Kidney glomerular epithelial cell (primary cell): Measurements from ENCODE around the gene DHCR24.
A peak's percentile ranks its signal among the peaks of the same experiment; 100 is the strongest.
"Not testable (repeated sequence)": the region's sequence is repeated elsewhere in the genome, so short reads cannot be mapped to it uniquely, and the experiment has no call there.

Experiments used
- DNase-seq: peaks from one replicate; lab custom pipeline; 2025; lab: John Stamatoyannopoulos, UW

Gene DHCR24

DNA sequence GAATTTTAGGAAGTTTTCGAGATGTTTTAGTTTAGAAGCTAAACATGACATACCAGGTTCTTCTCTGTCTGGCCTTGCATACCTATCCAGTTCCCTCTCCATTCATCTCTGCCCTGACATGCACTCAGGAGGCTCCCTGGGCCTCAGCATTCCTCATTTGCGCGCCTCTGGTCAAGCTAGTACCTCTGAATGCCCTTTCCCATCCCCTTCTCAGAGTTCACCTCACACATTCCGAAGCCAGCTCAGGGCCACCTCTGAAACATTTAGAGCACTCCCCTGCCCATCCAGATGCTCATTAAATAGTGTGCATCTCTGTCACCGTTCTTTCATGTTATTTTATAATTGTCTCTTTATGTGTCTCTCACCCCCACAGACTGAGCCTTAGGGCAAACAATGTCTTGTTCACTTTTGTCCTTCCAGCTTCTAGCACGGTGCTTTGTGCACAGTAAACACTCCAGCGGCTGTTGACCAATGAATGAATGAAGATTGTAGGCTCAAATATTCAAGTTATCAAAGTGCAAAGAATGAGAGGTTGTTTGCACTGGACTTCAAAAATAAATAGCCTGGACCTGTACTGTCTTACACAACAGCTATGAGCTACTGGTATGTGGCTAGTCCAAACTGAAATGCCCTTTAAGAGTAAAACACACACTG, 1.2 kb upstream of the DHCR24 start:
- no peak for DNase-seq

DNA sequence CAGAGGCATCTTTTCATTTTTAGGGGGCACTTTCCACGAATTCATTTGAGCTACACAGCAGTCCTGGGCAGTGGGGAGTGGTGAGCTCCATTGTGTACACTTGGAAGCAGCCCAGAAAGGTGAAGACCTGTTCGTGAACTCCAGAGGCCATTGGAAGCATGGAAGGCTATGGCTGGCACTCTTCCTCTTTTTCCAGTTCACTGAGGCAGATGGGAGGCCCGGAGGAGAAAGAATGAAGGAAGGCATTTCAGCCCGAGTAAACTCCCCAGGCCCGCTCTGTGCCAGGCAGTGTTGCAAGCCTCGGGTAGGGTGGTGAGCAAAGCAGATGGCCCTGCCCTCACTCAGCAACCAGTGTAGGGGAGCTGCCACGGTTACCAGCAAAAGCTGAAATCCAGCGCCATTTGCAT, 673 bp upstream of the DHCR24 start:
- peak; percentile 69 for DNase-seq

DNA sequence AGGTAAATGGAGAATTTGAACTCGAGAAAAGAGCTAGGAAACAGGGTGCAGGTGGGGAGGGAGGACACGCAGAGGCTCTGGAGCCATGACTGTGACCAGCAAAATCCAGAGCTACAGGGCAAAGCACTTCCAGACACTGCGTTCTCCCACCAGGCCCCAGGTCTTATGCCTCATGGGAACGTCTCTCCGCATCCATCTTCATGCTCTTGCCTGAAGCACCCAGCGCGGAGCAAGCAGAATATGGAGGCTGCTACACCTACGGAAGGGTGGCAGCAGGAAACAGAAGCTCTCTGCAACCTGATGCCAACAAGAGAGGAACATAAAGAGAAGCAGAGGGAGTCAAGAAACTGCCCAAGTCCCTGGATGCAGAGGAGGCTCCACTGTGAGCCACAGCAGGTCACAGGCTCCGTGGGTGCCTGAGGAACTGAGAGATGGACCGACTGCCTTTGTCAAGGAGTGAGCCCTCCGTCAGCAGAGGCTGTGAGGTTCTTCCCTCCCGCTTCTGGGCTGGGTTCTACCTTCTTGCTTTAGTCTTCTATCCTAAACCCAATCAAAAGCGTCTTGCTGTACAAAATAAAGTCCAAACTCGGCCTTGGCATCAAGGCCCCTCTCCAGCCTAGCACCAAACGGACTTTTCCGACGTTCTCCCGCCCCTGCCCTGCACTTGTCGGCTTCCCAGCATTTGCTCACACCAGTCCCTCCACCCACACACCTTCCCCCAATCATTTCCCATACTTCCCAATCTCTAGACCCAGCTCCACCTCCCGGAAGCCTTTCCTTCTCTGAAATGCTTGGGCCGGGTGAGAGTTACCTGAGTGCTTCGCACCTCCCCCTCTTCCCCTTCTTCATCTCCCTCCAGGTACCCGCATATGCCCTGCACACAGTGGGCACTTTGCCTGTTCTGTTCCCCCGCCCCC, 930 bp downstream of the DHCR24 start:
- peak; percentile 45 for DNase-seq

DNA sequence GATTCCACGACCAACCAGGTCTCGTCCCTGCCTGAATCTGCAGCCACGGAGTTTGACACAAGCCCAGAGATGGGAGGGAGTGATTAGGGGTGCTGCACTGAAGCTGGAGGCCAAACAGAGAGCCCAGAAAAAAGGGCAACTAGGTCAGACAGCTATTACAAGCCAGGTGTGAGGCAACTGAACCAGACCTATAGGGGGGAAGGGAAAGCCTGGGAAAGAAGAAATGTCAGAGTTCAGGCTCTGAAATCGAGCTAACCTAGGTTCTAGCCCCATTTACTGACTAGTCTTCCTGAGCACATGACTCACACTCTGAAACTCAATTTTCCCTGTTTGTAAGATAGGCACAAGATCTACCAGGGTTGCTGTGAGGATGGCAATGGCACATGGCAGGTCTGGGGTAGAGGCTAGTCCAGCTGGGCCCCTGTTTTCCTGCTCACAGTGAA, 1.7 kb downstream of the DHCR24 start:
- DNase-seq: no peak

DNA sequence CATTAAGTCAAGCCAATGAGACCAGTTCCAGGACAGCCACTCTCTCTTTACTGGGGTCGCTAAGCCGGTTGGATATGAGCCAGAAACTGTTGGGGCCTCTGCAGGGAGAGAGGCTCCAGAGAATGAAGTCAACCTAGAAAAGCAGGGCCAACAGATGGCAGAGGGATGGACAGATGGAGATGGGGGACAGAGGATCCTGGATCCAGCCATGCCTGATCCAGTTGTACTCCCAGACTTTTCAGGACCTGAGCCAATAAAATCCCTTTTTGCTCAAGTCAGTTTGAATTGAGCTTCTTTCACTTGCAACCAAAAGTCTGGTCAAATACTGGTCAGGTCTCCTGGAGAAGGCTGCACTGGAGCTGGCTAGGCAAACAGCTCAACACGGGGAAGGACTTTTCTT, 2.2 kb downstream of the DHCR24 start:
- no peak for DNase-seq

DNA sequence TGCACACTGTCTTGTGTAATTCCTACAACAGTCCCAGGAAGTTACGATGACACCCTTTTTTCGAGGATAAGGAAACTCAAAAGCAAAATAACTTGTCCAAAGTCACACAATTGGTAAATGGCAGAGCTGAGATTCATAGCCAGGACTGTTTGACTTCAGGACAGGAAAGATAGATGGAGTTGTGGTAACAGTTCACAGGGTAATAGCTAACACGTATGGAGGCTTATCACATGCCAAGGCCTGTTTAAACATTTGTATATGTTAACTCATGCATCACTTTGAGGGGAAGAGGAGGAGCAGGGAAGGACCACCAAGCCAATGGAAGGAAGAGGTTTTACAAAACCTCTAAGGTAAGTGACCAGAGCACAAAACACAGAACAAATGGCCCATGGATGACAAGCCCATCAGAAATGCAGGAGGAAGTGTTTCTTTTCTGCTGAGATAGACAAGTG, 2.8 kb downstream of the DHCR24 start:
- DNase-seq: no peak

DNA sequence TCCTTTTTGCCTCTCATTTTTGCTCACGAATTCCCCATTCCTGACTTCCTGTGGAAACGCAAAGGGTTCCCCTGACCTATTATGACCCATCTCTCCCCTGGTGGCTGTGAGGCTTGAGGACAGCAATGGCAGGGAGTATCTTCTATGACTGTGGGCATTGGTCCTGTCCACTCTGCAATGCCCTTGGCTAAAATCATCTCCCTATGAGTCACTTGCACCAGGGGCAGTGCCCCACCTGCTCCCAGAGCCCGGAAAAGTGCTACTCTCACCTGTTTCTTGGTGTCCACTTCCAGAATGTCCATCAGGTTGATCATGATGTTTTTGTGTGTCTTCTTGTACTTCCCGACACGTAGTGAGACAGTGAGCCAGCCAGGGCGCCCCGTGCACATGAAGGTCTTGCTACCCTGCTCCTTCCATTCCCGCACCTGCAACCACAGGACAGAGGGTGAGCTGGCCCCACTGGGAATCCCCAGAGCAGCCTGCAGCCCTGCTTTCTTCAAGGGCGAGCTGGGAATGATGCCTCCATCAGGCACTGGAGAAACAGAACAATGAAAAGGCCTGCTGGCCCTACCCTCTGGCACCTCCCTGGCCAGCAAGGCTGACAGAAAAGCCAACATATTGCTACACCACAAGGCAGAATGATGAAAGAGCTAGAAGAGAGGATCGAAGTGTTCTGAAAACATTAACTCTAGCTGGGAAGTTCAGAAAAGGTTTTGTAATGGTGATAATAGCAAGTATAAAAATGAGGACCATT, 3.5 kb downstream of the DHCR24 start:
- DNase-seq: no peak

DNA sequence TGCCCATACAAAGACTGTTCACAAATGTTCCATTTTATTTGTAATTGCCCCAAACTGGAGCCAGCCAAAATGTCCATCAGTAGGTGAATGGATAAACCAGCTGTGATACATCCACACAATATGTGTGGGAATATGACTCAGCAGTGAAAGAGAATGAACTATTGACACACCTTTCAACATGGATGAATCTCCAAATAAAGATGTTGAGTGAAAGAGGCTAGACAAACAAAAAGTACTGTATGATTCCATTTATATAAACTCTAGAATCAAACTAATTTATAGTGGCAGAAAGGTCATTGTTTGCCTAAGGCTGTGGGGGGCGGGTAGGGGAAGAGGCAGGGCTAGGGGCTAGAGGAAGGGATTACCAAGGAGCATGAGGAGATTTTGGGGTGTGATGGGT, 4.5 kb downstream of the DHCR24 start:
- peak; percentile 50 for DNase-seq

DNA sequence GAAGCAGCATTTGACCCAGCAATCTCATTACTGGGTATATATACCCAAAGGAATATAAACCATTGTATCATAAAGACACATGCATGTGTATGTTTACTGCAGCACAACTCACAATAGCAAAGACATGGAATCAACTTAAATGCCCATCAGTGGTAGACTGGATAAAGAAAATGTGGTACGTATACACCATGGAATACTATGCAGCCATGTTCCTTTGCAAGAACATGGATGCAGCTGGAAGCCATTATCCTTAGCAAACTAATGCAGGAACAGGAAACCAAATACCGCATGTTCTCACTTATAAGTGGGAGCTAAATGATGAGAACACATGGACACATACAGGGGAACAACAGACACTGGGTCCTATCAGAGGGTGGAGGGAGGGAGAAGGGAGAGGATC, 5.4 kb downstream of the DHCR24 start:
- DNase-seq: not testable (repeated sequence)

DNA sequence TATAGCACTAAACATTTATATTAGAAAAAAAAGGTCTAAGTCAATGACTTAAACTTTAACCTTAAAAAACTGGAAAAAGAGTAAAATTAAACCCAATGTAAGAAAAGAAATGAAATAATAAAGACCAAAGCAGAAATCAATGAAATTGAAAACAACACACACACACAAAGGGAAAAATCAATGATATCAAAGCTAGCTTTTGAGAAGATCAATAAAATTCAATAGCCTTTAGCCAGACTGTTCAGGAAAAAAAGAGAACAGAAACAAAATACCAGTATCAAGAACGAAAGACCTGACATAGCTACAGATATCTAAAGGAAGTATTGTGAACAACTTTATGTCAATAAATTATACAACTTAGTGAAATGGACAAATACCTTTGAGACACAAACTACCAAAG, 7.1 kb downstream of the DHCR24 start:
- no peak for DNase-seq

DNA sequence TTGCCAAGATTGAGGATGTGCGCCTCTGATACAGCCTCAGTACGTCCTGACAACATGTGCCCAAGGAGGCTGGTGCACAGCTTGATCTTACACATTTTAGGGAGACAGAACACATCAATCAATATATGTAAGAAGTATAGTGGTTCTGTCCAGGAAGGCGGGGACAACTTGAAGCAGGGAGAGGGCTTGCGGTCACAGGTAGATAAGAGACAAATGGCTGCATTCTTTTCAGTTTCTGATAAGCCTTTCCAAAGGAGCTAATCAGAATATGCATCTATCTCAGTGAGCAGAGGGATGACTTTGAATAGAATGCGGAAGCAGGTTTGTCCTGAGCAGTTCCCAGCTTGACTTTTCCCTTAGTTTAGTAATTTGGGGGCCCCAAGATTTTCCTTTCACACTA, 10.2 kb downstream of the DHCR24 start:
- DNase-seq: no peak

DNA sequence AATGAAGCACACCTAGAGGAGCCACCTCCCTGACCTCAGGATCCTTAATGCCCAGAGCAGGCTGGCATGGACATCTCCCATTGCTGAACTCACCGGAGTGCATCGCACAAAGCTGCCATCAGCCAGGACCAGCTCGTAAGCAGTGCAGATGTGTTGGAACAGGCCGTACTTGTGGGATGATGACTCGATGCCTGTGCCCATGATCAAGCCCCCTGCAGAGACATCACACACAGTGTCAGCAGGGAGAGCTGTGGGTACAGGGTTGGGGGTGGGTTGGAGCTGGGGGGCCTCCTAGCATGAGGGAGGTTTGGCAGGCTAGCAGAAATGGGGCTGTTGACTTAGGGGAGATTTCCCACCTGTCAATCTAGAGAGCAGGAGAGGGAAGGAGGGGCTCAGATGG, 12.0 kb downstream of the DHCR24 start:
- DNase-seq: no peak

DNA sequence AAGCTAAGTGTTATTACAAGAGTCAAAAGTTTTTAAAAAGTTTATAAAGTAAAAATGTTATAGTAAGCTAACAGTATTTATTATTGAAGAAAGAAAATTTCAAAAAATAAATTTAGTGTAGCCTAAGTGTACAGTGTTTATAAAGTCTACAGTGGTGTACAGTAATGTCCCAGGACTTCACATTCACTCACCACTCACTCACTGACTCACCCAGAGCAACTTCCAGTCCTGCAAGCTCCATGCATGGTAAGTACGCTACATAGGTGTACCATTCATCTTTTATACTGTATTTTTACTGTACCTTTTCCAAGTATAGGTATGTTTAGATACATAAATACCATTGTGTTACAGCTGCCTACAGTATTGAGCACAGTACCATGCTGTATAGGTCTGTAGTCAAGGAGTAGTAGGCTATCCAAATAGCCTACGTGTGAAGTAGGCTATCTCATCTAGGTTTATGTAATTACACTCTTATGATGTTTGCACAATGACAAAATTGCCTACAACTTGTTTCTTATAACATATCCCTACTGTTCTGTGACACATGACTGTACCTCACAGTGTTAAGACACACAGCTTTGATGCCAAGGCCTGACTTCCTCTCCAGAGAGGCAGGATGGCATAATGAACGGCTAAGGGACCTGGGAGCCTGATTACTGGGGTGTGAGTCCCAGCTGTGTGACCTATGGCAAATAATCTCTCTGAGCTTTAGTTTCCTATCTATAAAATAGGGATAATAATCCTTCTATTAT, 12.7 kb downstream of the DHCR24 start:
- no peak for DNase-seq

DNA sequence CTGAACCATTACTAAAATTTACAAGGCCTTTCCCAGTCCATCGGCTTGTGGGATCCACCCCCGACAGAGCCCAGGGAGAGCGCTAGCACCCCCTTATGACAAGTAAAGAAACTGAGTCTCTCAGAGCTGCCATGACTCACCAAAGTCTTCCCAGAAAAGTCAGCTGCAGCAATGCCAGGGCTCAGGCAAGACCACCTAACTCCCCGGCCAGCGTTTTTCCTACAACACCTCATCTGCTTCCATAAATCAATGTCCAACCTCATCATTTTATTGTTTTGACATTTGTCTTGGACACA, 15.0 kb downstream of the DHCR24 start:
- no peak for DNase-seq

DNA sequence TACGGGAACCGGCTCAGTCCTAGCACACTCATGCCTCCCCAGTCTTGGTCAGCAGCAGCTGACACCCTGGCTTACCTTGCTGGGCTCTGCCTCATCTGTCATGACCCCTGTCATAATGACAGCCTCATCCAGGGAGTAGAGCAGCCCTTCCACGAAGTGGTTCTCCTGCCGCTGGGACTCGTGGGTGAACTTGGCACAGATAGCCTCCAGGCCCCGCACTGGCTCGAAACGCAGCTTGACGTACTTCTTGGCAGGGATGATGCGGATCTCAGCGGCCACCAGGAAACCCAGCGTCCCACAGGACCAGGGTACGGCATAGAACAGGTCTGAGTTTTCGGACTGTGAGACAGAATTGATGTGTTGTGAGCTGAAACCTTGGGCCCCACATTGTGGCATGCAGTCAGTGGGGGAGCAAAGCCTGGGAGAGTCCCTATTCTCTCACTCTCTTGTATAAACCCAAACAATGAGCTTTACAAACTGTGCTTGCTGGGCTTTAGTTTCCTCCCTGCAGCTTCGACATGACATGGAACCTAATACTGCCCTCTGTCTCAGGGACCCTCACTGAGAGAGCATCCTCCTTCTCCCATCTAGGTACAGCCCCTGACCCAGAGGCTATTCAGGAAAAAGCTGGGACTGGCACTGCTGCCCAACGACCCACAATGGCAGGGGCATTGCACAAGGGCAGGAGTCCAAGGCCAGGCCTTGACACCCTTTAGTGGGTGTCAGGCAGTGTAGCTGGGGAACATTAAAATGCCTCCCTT, 15.5 kb downstream of the DHCR24 start:
- DNase-seq: no peak

DNA sequence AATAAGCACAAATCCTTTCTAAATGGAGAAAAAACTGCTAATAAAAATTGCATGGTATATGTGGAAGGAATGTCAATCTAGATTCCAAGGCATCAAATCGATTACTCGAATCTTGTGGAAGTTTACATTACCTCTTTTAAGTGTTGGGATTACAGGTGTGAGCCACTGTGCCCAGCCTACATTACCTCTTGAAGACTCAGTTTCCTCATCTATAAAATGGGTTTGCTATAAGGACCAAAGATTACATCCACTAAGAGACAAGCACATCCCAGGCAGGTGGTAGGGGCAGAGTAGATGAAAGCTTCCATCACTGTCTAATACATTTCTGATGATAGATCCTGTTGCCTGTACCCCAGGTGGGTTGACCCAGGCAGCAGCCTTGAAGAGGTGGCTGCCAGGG, 16.1 kb downstream of the DHCR24 start:
- no peak for DNase-seq

DNA sequence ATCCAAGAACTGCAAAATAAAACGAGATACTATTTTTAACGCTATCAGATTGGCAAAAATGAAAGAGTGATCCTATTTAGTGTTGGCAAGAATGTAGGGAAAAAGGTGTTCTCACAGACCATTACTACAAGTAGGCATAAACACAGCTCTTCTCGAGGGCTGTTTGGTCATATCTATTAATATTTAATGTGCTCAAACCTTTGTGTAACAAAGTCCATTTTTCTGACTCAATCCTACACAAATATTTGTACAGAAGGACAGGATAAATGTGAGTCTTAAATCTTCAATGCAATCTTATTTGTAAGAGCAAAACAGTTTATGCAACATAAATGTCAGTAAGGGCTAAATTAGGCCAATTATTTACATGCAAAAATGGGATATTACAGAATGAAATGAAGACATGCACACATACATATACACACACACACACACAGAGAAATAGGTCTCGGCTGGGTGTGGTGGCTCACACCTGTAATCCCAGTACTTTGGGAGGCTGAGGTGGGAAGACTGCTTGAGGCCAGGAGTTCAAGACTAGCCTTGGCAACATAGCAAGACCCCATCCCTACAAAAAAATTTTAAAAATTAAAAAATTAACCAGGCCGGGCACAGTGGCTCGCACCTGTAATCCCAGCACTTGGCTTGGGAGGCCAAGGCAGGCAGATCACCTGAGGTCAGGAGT, 17.7 kb downstream of the DHCR24 start:
- no peak for DNase-seq

DNA sequence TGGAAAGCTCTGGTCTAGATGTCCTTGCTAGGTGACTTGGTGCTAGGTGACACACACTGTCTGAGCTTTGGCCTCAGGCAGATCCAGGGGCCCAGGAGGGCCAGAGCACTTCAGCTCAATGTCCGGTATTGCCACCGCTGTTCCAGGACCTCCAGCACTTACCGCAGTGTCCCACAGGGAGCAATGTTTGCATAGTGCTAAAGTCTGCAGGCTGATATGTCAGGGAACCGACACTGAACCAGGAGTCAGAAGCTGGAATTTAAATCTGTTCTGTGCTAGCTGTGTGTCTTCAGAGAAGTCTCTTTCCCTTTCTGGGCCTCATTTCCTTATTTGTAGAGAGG, 19.3 kb downstream of the DHCR24 start:
- DNase-seq: no peak

DNA sequence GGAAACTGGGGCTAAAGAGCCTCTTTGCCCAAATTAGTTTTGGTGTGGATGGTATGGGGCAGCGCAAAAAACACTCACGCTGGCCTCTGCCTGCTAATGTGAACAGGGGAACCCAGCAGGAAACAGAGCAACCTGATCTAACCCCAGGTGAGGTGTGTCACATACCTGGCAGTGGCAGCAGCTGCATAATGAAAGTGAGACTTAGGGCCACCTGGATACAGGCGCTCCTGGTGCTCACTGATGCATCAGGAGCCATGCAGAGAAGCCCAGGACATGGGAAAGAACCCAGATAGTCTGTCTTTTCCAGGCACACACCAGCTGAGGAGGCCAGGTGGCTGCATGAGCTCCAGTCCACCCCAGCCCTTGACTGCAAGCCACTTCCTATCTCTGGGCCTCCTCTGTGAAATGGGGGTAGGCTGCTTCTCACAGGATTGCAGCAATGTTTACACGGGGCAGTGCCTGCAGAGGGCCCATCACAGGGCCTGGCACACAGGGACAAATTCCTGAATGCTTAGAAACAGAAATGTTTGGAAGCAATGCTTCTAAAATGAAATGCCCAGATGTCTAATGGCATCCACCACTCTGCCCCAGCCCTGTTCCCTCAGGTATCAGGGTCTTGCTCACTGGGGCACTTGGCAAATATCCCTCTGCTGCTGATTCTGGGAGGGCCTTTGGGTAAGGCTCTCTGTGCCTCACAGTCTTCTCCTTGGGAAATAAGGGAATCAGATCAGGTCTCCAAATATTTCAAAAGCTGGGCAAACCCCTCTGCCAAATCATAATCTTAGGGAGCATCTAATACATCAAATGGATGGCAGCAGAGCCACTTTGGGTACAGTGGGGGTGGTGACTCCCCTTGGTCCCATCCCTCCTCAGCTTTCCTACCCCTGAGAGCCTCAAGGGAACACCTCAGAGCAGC, 19.9 kb downstream of the DHCR24 start:
- no peak for DNase-seq
